Keratinocyte (primary cell): ENCODE results near the gene DCAKD. TPM values are rescaled to one million over a fixed set of nuclear protein-coding genes. Genes with fewer than 3 reads are reported as not detected.

Source experiments
- DNase-seq: peaks from one replicate; pipeline ENCODE4 v3.0.0-alpha.2; 2011; ENCODE audit warnings: low read depth, missing footprints, low spot score
- FAIRE-seq: peaks from 2 replicates; lab custom pipeline; 2011; peaks lifted over from hg19 to GRCh38; lab: Jason Lieb, UNC
- H2AFZ ChIP-seq: 2 replicates; pipeline ENCODE4 v1.6.0; 2012; ENCODE audit warnings: low read length, control low read depth, inconsistent platforms; ENCODE audit not compliant: control insufficient read depth
- H3K27ac ChIP-seq: 2 replicates; pipeline ENCODE4 v1.5.1; 2011; ENCODE audit warnings: low read length; ENCODE audit not compliant: control insufficient read depth, insufficient read depth
- H3K27me3 ChIP-seq: 3 replicates; pipeline ENCODE4 v1.6.0; 2011; ENCODE audit warnings: low read length; ENCODE audit not compliant: control insufficient read depth, insufficient read depth; ENCODE audit errors: extremely low read depth
- H3K36me3 ChIP-seq, 2 experiments: 2 replicates in 1 of 2; 3 replicates in 1 of 2; pipeline ENCODE4 v1.5.1; 2011; ENCODE audit warnings: low read length in 2 of 2, mild to moderate bottlenecking in 1 of 2; ENCODE audit not compliant: control insufficient read depth in 2 of 2, insufficient read depth in 2 of 2; ENCODE audit errors: extremely low read depth in 1 of 2
- H3K4me1 ChIP-seq: 3 replicates; pipeline ENCODE4 v1.5.1; 2011; ENCODE audit warnings: low read length; ENCODE audit not compliant: control insufficient read depth, insufficient read depth; ENCODE audit errors: extremely low read depth
- H3K4me2 ChIP-seq: 3 replicates; pipeline ENCODE4 v1.6.0; 2011; ENCODE audit warnings: low read depth, low read length; ENCODE audit not compliant: control insufficient read depth, insufficient read depth; ENCODE audit errors: extremely low read depth
- H3K4me3 ChIP-seq, 3 experiments: fragments of 200-600 bp in 1 of 3; sonication (generic) in 1 of 3; 2 replicates in 2 of 3; 3 replicates in 1 of 3; pipeline ENCODE4 v1.5.1; 2011 to 2016; ENCODE audit warnings: low read length in 3 of 3, mild to moderate bottlenecking in 3 of 3, control low read depth in 2 of 3, inconsistent platforms in 1 of 3, low read depth in 1 of 3, mixed read lengths in 1 of 3, mixed run types in 1 of 3, moderate library complexity in 1 of 3; ENCODE audit not compliant: control insufficient read depth in 2 of 3, insufficient read depth in 2 of 3; ENCODE audit errors: extremely low read depth in 1 of 3
- H3K79me2 ChIP-seq: 2 replicates; pipeline ENCODE4 v1.6.0; 2012; ENCODE audit warnings: low read length; ENCODE audit not compliant: control insufficient read depth, insufficient read depth
- H3K9ac ChIP-seq: 3 replicates; pipeline ENCODE4 v1.6.0; 2011; ENCODE audit warnings: low read length; ENCODE audit not compliant: control insufficient read depth, insufficient read depth; ENCODE audit errors: extremely low read depth
- H3K9me1 ChIP-seq: 3 replicates; pipeline ENCODE4 v1.6.0; 2011; ENCODE audit warnings: low read length; ENCODE audit not compliant: control insufficient read depth, insufficient read depth; ENCODE audit errors: extremely low read depth
- H3K9me3 ChIP-seq: 2 replicates; pipeline ENCODE4 v1.5.1; 2012; ENCODE audit warnings: low read depth, low read length; ENCODE audit not compliant: control insufficient read depth
- H4K20me1 ChIP-seq: 3 replicates; pipeline ENCODE4 v1.6.0; 2011; ENCODE audit warnings: low read length; ENCODE audit not compliant: control insufficient read depth, insufficient read depth; ENCODE audit errors: extremely low read depth
- CTCF ChIP-seq, 3 experiments: IDR thresholded peaks in 1 of 3; conservative IDR thresholded peaks in 1 of 3; optimal IDR thresholded peaks in 1 of 3; 2 replicates in 2 of 3; 3 replicates in 1 of 3; pipeline versions ENCODE3 to v1.5.1; 2011; ENCODE audit warnings: low read length in 3 of 3, mild to moderate bottlenecking in 3 of 3, moderate library complexity in 2 of 3, control low read depth in 1 of 3, inconsistent platforms in 1 of 3; ENCODE audit not compliant: insufficient read depth in 2 of 3; ENCODE audit errors: extremely low read depth in 1 of 3
- EZH2 ChIP-seq: IDR thresholded peaks from one replicate; pipeline ENCODE4 v1.6.1; 2012; ENCODE audit warnings: inconsistent platforms, mild to moderate bottlenecking, low read length, moderate library complexity
- dilution Hi-C: fragments of 300-500 bp; cut with MboI; formaldehyde crosslinking; loops from one replicate; pipeline ENCODE4 v1.7.0; 2020; ENCODE audit warnings: low sequenced_read_pairs; ENCODE audit not compliant: extremely low pct_ligation_motif_present
- polyA minus RNA-seq, 3 experiments: library from RNA; depleted of rRNA, polyadenylated mRNA; stranded (reverse); fragments of >200 nt; gene quantifications; 1 replicate in 1 of 3; 2 replicates in 1 of 3; 3 replicates in 1 of 3; pipeline ENCODE4 v1.2.3, GENCODE V29; 2011
- polyA plus RNA-seq, 5 experiments: library from polyadenylated mRNA; depleted of rRNA in 3 of 5; stranded (reverse) in 3 of 5; stranded (forward) in 1 of 5; unstranded in 1 of 5; fragments of >200 nt; gene quantifications; 1 replicate in 1 of 5; 2 replicates in 3 of 5; 3 replicates in 1 of 5; pipeline versions ENCODE4 v1.2.1 to v1.2.3, GENCODE V29; 2011 to 2012; ENCODE audit warnings: missing spikeins in 2 of 5, low read depth in 1 of 5, low replicate concordance in 1 of 5

Gene DCAKD
- 18.7 to 27.6 TPM (median 22.8 TPM) in 3 replicates for polyA plus RNA-seq
- polyA plus RNA-seq (2011; ENCODE audit: low read depth): 10.3 TPM
- 19.2 and 26.4 TPM in 2 replicates for polyA plus RNA-seq (2011; cell fraction: cytosol; rRNA removed)
- polyA plus RNA-seq (2011; cell fraction: nucleus; rRNA removed): 37.1 and 50.9 TPM in 2 replicates
- 26.6 and 27.7 TPM in 2 replicates for polyA plus RNA-seq (2012; ENCODE audit: low replicate concordance)
- 36.2 to 67.9 TPM (median 47.1 TPM) in 3 replicates for polyA minus RNA-seq
- polyA minus RNA-seq (2011; cell fraction: cytosol; rRNA and poly(A)+ RNA removed): 64.3 TPM
- 27.6 and 31.8 TPM in 2 replicates for polyA minus RNA-seq (2011; cell fraction: nucleus; rRNA and poly(A)+ RNA removed)

- TF ChIP-seq CTCF (optimal IDR thresholded peaks at IDR 0.05 in 1 of 3, IDR thresholded peaks at IDR 0.05 in 1 of 3, conservative IDR thresholded peaks at IDR 0.05 in 1 of 3; ENCODE audit: extremely low read depth in 1 of 3, insufficient read depth in 2 of 3, low read length in 3 of 3) (no peak), EZH2 (no peak)
- Histone ChIP-seq H3K4me1 (peaks cover 39% of the 10 kb centered on the region), H3K9ac (peak within 1 kb of the TSS; percentile 80), H2AFZ (no peak within 1 kb of the TSS), H3K4me2 (peak within 1 kb of the TSS; percentile 86), H3K79me2 (peaks cover 14% of the 10 kb centered on the region), H3K27ac (peak within 1 kb of the TSS; percentile 89), H4K20me1 (no peaks in the 10 kb centered on the region), H3K36me3 (peaks cover 2 to 6% of the 10 kb centered on the region in 2 experiments), H3K9me3 (no peaks in the 10 kb centered on the region), H3K4me3 (peak within 1 kb of the TSS; percentile 37 to 85 (median 67)), H3K9me1 (peaks cover 4% of the 10 kb centered on the region), H3K27me3 (no peaks in the 10 kb centered on the region)
- FAIRE-seq (no peak), DNase-seq (peak; percentile 64)
- dilution Hi-C loops: no loop called here
Observed at GRCh38 chr17:45051060-45051719, at the start of gene DCAKD. Gene DCAKD (minus strand): TSS chr17:45051632. CDS start chr17:45034885, 16,747 bp downstream.

GRCh38 chr17:45098869-45099616 is 47.6 kb upstream of the DCAKD start:
- DNase-seq (no peak), FAIRE-seq (peak; percentile 65)
- Histone ChIP-seq H3K9me1 (no peaks in the 10 kb centered on the region), H3K4me2 (no peak overlapping the region), H3K9me3 (no peaks in the 10 kb centered on the region), H2AFZ (no peak overlapping the region), H3K36me3 (peaks cover 46 to 47% of the 10 kb centered on the region in 2 experiments), H3K4me1 (peaks cover 34% of the 10 kb centered on the region), H3K9ac (peak overlapping the region; percentile 10), H4K20me1 (no peaks in the 10 kb centered on the region), H3K27me3 (no peaks in the 10 kb centered on the region), H3K4me3 (no peak overlapping the region), H3K27ac (peak overlapping the region; percentile 37), H3K79me2 (no peaks in the 10 kb centered on the region)
- dilution Hi-C loops: no loop called here
- TF ChIP-seq EZH2: no peak
- TF ChIP-seq CTCF (optimal IDR thresholded peaks at IDR 0.05 in 1 of 3, IDR thresholded peaks at IDR 0.05 in 1 of 3, conservative IDR thresholded peaks at IDR 0.05 in 1 of 3; ENCODE audit: extremely low read depth in 1 of 3, insufficient read depth in 2 of 3, low read length in 3 of 3): peak; percentile 90 to 95 (median 90)
